ENCODE results near the gene RNU5B-1. TPM values are rescaled to one million over a fixed set of nuclear protein-coding genes. Genes with fewer than 3 reads are reported as not detected.

Gene RNU5B-1
- total and polyA plus RNA-seq, 2 experiments from 2014 or later = not detected

- no peak for DNase-seq
- H3K4me1 ChIP-seq (ENCODE audit: insufficient read depth) = no peaks in the 10 kb centered on the region
- H3F3A ChIP-seq (ENCODE audit: insufficient read depth) = no peaks in the 10 kb centered on the region
- no peak for TF ChIP-seq EZH2phosphoT487 (IDR thresholded peaks at IDR 0.05; ENCODE audit: insufficient read depth, low read depth)
- no peak for TF ChIP-seq EZH2 (IDR thresholded peaks at IDR 0.05; ENCODE audit: insufficient read depth, poor library complexity, severe bottlenecking)
- H3K9me2 ChIP-seq (ENCODE audit: insufficient read depth) = no peaks in the 10 kb centered on the region
- no peak overlapping the region for H3K9ac ChIP-seq
- no peak overlapping the region for H3K27ac ChIP-seq
- H3K9me3 ChIP-seq (ENCODE audit: low read depth) = no peaks in the 10 kb centered on the region
- no peak overlapping the region for H3K4me3 ChIP-seq
- in situ Hi-C loops (cut with MboI) = no loop called here
- no peaks in the 10 kb centered on the region for H4K20me1 ChIP-seq (ENCODE audit: insufficient read depth)
- no peak overlapping the region for H2AFZ ChIP-seq
- H3K79me2 ChIP-seq (ENCODE audit: insufficient read depth) = no peaks in the 10 kb centered on the region
- no peak overlapping the region for H3K4me2 ChIP-seq (ENCODE audit: unreplicated experiment)
- WGBS, 2 experiments (ENCODE audit: low coverage in 1 of 2, low lambda C conversion rate in 2 of 2, missing lambda C conversion rate in 2 of 2) = 48 to 59% methylated on average over 12 of the region's 12 CpGs
- peaks cover 2% of the 10 kb centered on the region; the same call in 1 of the 2 replicates for H3K27me3 ChIP-seq (replicated peaks; ENCODE audit: insufficient read depth)
- no peaks in the 10 kb centered on the region for H3K36me3 ChIP-seq (ENCODE audit: low read depth)
These were observed 21.6 kb downstream of the RNU5B-1 start for GRCh38 chr15:65326117-65326526.

- in situ Hi-C loops (cut with MboI) = no loop called here
- TF ChIP-seq EZH2 (IDR thresholded peaks at IDR 0.05; ENCODE audit: insufficient read depth, poor library complexity, severe bottlenecking) (no peak), EZH2phosphoT487 (IDR thresholded peaks at IDR 0.05; ENCODE audit: insufficient read depth, low read depth) (no peak)
- H2AFZ ChIP-seq = no peak overlapping the region
- H3K9ac ChIP-seq = no peak overlapping the region
- DNase-seq = no peak
- no peaks in the 10 kb centered on the region for H3K9me2 ChIP-seq (ENCODE audit: insufficient read depth)
- no peaks in the 10 kb centered on the region for H4K20me1 ChIP-seq (ENCODE audit: insufficient read depth)
- H3K36me3 ChIP-seq (ENCODE audit: low read depth) = no peaks in the 10 kb centered on the region
- no peak overlapping the region for H3K4me3 ChIP-seq
- H3K27me3 ChIP-seq (replicated peaks; ENCODE audit: insufficient read depth) = no peaks in the 10 kb centered on the region; the same call in 1 of the 2 replicates
- H3K79me2 ChIP-seq (ENCODE audit: insufficient read depth) = no peaks in the 10 kb centered on the region
- 83 to 88% methylated on average over 2 of the region's 2 CpGs for WGBS, 2 experiments (ENCODE audit: low coverage in 1 of 2, low lambda C conversion rate in 2 of 2, missing lambda C conversion rate in 2 of 2)
- H3K9me3 ChIP-seq (ENCODE audit: low read depth) = no peaks in the 10 kb centered on the region
- no peaks in the 10 kb centered on the region for H3K4me1 ChIP-seq (ENCODE audit: insufficient read depth)
- no peak overlapping the region for H3K27ac ChIP-seq
- H3F3A ChIP-seq (ENCODE audit: insufficient read depth) = no peaks in the 10 kb centered on the region
- H3K4me2 ChIP-seq (ENCODE audit: unreplicated experiment) = no peak overlapping the region
These were observed 22.3 kb downstream of the RNU5B-1 start for GRCh38 chr15:65326818-65327217.

- H3K27me3 ChIP-seq (replicated peaks; ENCODE audit: insufficient read depth) = no peaks in the 10 kb centered on the region
- H3K79me2 ChIP-seq (ENCODE audit: insufficient read depth) = no peaks in the 10 kb centered on the region
- no peaks in the 10 kb centered on the region for H4K20me1 ChIP-seq (ENCODE audit: insufficient read depth)
- in situ Hi-C loops (cut with MboI) = no loop called here
- H3F3A ChIP-seq (ENCODE audit: insufficient read depth) = no peaks in the 10 kb centered on the region
- no peaks in the 10 kb centered on the region for H3K36me3 ChIP-seq (ENCODE audit: low read depth)
- no peaks in the 10 kb centered on the region for H3K4me1 ChIP-seq (ENCODE audit: insufficient read depth)
- no peak overlapping the region for H3K4me3 ChIP-seq
- no peak overlapping the region for H3K27ac ChIP-seq
- WGBS, 2 experiments (ENCODE audit: low coverage in 1 of 2, low lambda C conversion rate in 2 of 2, missing lambda C conversion rate in 2 of 2) = 55 to 57% methylated on average over 12 of the region's 12 CpGs
- no peak for TF ChIP-seq EZH2phosphoT487 (IDR thresholded peaks at IDR 0.05; ENCODE audit: insufficient read depth, low read depth)
- no peak for TF ChIP-seq EZH2 (IDR thresholded peaks at IDR 0.05; ENCODE audit: insufficient read depth, poor library complexity, severe bottlenecking)
- H3K9me3 ChIP-seq (ENCODE audit: low read depth) = no peaks in the 10 kb centered on the region
- no peak for DNase-seq
- no peak overlapping the region for H2AFZ ChIP-seq
- no peaks in the 10 kb centered on the region for H3K9me2 ChIP-seq (ENCODE audit: insufficient read depth)
- no peak overlapping the region for H3K9ac ChIP-seq
- H3K4me2 ChIP-seq (ENCODE audit: unreplicated experiment) = no peak overlapping the region
These were observed 23.3 kb downstream of the RNU5B-1 start for GRCh38 chr15:65327651-65328393.

- Histone ChIP-seq H3K4me1 (ENCODE audit: insufficient read depth) (no peaks in the 10 kb centered on the region), H3K36me3 (ENCODE audit: low read depth) (no peaks in the 10 kb centered on the region), H3K9me2 (ENCODE audit: insufficient read depth) (no peaks in the 10 kb centered on the region), H3K9me3 (ENCODE audit: low read depth) (no peaks in the 10 kb centered on the region), H4K20me1 (ENCODE audit: insufficient read depth) (no peaks in the 10 kb centered on the region), H3F3A (ENCODE audit: insufficient read depth) (no peaks in the 10 kb centered on the region), H2AFZ (no peak overlapping the region), H3K27ac (no peak overlapping the region), H3K27me3 (replicated peaks; ENCODE audit: insufficient read depth) (no peaks in the 10 kb centered on the region), H3K4me3 (no peak overlapping the region), H3K79me2 (ENCODE audit: insufficient read depth) (no peaks in the 10 kb centered on the region), H3K9ac (no peak overlapping the region), H3K4me2 (ENCODE audit: unreplicated experiment) (no peak overlapping the region)
- in situ Hi-C loops (cut with MboI) = no loop called here
- WGBS, 2 experiments (ENCODE audit: low coverage in 1 of 2, low lambda C conversion rate in 2 of 2, missing lambda C conversion rate in 2 of 2) = 78 to 84% methylated on average over 20 to 21 of the region's 21 CpGs
- DNase-seq = no peak
- TF ChIP-seq EZH2phosphoT487 (IDR thresholded peaks at IDR 0.05; ENCODE audit: insufficient read depth, low read depth) (no peak), EZH2 (IDR thresholded peaks at IDR 0.05; ENCODE audit: insufficient read depth, poor library complexity, severe bottlenecking) (no peak)
These were observed 24.2 kb downstream of the RNU5B-1 start for GRCh38 chr15:65328506-65329287.
